HG03025 (cell line): ENCODE data around the gene CGA.
"Not testable (repeated sequence)": the region's sequence is repeated elsewhere in the genome, so short reads cannot be mapped to it uniquely, and the experiment has no call there.

Experiments
- ATAC-seq: cut with Tn5 transposase; IDR thresholded peaks from one replicate; pipeline ENCODE4 v1.9.1; 2021; ENCODE audit warnings: mild to moderate bottlenecking, moderate library complexity; ENCODE audit not compliant: unreplicated experiment, low FRiP score

Gene CGA

GRCh38 chr6:87095087-87095509 is at the start of gene CGA:
TSS of gene CGA (minus strand) at chr6:87095106. CDS start at chr6:87088200, 6,906 bp downstream.
- ATAC-seq: no peak

DNA sequence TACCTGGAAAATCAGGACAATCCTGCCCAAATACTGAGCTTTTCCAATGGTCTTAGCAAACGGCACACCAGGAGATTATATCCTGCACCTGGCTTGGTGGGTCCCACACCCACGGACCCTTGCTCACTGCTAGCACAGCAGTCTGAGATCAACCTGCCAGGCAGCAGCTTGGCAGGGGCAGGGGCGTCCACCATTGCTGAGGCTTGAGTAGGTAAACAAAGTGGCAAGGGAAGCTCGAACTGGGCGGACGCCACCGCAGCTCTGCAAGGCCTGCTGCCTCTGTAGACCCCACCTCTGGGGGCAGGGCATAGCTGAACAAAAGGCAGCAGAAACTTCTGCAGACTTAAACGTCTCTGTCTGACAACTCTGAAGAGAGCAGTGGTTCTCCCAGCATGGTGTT is 45.0 kb upstream of the CGA start:
- not testable (repeated sequence) for ATAC-seq

GRCh38 chr6:87139236-87139635 is 44.3 kb upstream of the CGA start:
- no peak for ATAC-seq

- no peak for ATAC-seq
Measured at GRCh38 chr6:87136963-87137362, 42.1 kb upstream of the CGA start.

GRCh38 chr6:87127737-87128136 is 32.8 kb upstream of the CGA start:
- ATAC-seq: no peak

DNA sequence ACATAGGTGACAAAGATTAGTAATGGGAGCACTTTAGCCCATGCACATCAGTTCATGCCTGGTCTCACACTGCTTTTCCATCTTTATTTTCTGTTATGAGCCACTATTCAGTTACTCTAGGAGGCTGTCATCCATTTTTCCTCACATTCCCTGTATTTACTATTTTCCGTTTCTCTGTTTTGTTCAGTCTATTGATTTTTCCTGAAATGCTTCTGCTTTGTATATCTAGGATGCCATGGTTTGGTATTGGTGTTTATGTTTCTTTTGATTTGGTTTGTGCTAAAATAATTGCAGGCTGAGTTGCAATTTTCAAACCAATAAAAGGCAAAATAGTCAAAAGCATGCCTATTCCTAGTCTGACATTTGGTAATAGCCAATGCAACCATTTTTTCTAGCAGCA is 31.6 kb upstream of the CGA start:
- no peak for ATAC-seq

DNA sequence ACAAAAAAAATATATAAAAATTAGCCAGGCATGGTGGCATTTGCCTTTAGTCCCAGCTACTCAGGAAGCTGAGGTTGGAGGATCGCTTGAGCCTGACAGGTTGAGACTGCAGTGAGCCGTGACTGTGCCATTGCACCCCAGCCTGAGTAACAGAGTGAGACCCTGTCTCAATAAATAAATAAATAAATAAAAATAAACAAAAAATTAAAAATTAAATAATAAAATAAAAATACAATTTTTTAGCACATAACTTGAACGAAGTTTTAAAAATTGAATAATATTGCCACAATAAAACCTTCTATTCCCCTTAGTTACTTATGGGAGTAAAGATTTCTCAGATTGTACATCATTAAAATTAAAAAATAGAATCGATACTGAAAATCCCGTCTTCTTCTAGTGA is 29.2 kb upstream of the CGA start:
- ATAC-seq: no peak

DNA sequence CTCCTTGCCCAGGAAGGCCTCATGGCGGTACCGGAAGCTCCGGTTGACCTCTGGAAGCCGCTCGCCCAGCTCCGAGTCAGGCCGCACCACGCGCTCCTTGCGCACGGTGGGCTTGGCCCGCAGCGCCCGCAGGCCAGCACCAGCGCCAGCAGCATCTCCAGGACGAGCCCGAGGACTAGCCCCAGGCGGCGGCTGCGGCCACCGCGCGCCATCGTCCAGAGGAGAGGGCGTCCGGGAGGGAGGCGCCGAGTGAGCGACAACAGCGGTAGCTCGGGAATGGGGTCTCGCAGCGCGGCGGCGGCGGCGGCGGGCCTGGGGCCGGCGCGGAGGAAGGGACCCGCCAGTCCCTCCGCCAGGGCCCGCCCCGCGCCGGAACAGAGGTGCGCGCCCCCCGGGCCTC is 27.6 kb upstream of the CGA start:
- ATAC-seq: no peak

GRCh38 chr6:87118054-87118453 is 23.1 kb upstream of the CGA start:
- ATAC-seq: no peak

- ATAC-seq: no peak
Measured at GRCh38 chr6:87116922-87117321, 22.0 kb upstream of the CGA start.

DNA sequence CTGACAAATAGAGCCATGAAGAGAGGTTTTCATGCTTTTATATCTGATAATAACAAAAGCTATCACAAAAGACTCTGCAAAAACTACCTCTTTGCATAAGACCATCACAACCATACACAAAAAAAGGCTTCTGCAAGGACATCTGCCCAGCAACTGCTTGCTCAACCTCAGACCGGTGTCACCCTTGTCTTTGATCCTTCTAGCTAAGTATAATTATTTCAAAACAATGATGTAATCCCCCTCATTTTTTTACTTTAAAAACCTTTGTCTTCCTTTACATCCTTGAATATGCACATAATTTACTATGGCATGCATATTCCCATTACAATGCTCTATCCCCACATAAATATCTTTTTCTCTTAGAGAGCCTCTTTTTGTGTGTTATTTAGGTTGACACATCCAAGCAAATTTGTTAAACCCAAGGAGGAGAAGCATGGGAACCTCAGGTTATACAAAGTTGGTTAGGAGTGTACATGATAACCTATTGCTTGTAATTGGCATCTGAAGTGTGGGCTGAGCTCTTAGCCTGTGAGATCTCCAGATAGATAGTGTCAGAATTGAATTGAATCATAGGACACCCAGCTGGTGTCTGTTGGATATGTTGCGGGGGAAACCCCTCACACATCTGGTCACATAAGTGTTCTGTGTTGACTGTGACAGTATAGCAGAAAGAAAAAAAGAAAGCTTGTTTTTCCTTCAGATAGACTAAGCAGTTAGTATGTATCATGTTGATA is 20.7 kb upstream of the CGA start:
- ATAC-seq: peak; percentile 92

GRCh38 chr6:87110636-87111035 is 15.7 kb upstream of the CGA start:
- ATAC-seq: no peak

DNA sequence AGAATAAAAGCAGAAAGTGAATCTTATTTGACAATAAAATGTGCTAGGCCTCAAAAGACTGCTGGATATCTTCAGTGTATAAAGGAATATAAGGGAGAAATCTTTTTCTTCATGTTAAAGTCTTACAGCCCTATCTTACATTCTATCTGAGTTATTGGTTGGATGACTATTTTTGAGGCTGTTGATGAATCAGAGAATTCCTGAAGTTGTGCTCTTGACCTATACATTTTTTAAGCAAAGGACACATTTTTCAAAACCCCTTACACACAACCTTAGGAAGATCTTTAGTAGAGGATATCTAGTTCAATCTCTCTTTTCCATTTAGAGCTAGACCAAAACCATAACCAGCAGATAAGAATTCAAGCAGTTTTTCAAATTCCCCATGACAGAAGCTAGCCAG is 10.9 kb upstream of the CGA start:
- no peak for ATAC-seq

GRCh38 chr6:87104667-87105066 is 9.8 kb upstream of the CGA start:
- no peak for ATAC-seq

DNA sequence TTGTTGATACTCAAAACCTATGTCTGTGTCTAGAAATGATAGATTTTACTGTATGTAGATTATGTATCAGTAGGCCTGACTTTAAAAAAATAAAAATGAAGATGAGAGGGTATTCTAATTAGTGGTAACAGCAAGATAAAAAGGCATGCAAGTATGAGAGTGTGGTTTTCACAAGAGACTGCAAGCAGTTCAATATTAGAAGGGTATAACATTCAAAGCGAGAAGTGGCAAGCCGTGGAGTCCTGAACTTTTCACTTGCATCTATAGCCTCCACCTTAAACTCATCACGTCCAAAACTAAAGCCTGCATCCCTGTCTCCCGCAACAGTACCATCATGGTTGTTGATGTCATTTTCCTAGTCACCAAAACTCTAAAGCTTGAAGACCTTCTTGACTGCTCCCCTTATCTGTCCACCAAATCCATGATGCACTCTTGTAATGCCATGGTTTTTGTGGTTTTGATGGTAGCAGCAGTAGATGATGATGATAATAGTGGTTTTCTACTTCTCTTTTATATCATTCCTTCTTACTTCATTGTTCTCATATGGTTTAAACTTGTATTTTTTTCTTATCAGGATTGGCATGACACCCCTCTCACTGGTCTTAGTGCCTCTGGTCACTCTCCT is 9.2 kb upstream of the CGA start:
- ATAC-seq: no peak

GRCh38 chr6:87102151-87102621 is 7.3 kb upstream of the CGA start:
- ATAC-seq: no peak

- ATAC-seq: no peak
Measured at GRCh38 chr6:87101067-87101466, 6.2 kb upstream of the CGA start.

GRCh38 chr6:87100216-87100615 is 5.3 kb upstream of the CGA start:
- no peak for ATAC-seq

DNA sequence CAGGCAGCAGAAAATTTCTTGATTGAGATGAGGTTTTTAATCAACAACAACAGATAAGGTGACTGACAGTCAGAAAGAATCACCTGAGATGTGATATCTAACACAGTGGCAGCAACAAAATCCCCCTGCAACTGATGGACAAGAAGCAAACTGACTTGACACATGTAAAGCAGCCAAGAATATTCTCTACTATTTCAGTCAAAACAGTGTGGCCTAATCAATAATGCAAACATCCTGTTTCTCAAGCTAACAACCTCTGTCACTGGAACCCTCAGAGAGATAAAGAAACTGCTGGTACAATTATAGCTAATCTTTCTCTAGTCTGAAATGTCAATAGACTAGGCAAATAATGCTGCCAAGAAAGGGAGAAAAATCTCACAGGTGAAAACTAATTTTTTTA is 4.6 kb upstream of the CGA start:
- ATAC-seq: peak; percentile 90

DNA sequence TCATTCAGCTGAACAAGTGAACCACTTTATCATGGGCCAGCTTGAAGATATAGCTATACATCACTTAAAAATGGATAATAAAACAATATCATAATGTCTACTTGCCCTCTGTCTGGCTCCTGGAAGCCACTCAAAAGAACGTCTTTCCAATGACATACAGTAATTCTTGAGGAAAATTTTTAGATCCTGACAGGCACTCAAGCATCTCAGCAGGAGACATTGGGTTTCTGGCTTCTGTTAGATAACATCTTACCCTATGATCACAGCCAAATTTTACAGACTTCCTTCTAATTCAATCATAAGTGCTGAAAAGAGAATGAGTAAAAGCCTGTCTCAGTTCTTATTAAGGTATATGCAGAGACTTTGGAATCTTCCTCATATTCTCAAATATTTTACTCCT is 330 bp downstream of the CGA start:
- no peak for ATAC-seq

DNA sequence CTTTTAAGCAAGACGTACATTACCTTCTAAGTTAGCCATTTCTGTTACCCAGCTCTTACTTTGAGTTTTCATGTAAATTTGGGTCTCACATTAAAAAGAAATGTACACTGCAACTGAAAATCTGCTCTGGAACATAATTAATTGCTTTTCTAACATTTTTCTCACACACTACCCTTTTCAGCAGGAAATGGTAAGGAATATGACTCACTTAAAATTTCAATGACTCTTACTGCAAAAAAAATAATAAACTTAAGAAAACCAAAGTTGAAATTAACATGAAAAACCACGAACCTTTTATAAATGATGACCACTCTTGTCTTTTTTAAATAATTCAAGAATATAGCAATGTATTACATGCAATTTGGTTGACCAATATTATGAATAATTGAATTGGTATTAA is 1.3 kb downstream of the CGA start:
- no peak for ATAC-seq

DNA sequence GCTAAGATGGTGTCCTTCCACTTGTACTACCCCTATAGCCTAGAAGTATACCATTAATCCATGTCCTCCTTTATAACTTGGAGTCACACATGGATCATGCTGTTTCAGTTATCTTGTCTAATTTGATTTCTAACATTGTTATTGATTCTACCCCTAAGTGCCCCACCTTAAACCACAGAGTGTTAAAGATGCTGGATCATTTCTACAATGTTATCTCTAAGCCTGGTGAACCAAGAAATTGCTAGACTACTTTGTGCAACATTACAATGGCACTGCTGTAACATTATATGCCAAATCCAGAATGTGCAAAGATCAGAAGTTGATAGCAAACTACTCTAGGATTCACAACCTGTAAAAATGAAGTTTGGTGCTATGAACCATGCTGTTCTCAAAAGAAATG is 1.7 kb downstream of the CGA start:
- no peak for ATAC-seq
